GM18502 (cell line): ENCODE measurements around the gene MRPL54.
"Not testable (repeated sequence)": the region's sequence is repeated elsewhere in the genome, so short reads cannot be mapped to it uniquely, and the experiment has no call there.

Experiments used
- ATAC-seq: cut with Tn5 transposase; IDR thresholded peaks from one replicate; pipeline ENCODE4 v1.9.1; 2021; ENCODE audit warnings: mild to moderate bottlenecking; ENCODE audit not compliant: unreplicated experiment, poor library complexity

The MRPL54 gene

GRCh38 chr19:3807131-3807480, 44.6 kb downstream of the MRPL54 start:
- no peak for ATAC-seq

GRCh38 chr19:3807574-3808354, 45.3 kb downstream of the MRPL54 start:
- ATAC-seq: no peak

- no peak for ATAC-seq
Measured at GRCh38 chr19:3808420-3809143, 46.1 kb downstream of the MRPL54 start.

GRCh38 chr19:3809881-3810707, 47.6 kb downstream of the MRPL54 start:
- ATAC-seq: no peak

GRCh38 chr19:3810708-3811355, 48.4 kb downstream of the MRPL54 start:
- no peak for ATAC-seq

GRCh38 chr19:3813473-3814392, 51.3 kb downstream of the MRPL54 start:
- no peak for ATAC-seq

- no peak for ATAC-seq
Measured at GRCh38 chr19:3814648-3815047, 52.2 kb downstream of the MRPL54 start.

GRCh38 chr19:3816148-3816547, 53.7 kb downstream of the MRPL54 start:
- not testable (repeated sequence) for ATAC-seq

GRCh38 chr19:3816566-3817218, 54.2 kb downstream of the MRPL54 start:
- ATAC-seq: no peak
